Measurements from ENCODE around the gene MAML3.
"Not testable (repeated sequence)": the region's sequence is repeated elsewhere in the genome, so short reads cannot be mapped to it uniquely, and the experiment has no call there.

The MAML3 gene

DNA sequence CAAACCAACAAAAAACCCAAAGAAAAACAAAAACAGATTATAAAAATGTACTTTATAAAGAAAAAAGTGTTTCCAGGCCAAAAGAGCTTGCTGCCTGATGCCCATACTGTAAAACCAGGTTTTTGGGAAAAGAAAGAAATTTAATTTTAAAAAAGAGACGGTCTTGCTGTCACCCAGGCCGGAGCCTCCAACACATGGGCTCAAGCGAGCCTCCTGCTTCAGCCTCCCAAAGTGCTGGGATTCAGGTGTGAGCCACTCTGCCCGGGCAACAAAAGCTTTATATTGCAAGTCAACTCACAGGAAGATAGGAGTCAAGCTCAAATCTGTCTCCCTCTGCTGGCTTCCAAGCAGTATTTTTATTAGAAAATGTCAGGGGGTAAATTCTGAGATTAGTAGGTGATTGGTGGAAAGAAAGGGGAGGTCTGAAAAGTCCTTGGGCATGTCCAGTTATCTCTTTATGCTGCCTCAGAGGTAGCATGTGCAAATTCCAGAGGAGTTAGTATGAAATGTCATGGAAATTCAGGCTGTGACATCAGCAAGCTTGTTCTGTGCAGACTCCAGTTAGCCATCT lies 449.0 kb downstream of the MAML3 start:
- Histone ChIP-seq H3K36me3 (ENCODE audit: control insufficient read depth, insufficient read depth, low read length) (no peaks in the 10 kb centered on the region), H3K4me2 (ENCODE audit: low read length) (no peak overlapping the region), H3K9me3 (ENCODE audit: control insufficient read depth, low read length) (no peaks in the 10 kb centered on the region), H2AFZ (no peak overlapping the region), H3K4me1 (no peaks in the 10 kb centered on the region), H3K9ac (no peak overlapping the region), H3K27me3 (ENCODE audit: control insufficient read depth, insufficient read depth, low read length) (no peaks in the 10 kb centered on the region), H3K27ac (no peak overlapping the region), H3K4me3 (ENCODE audit: low read depth, low read length) (no peak overlapping the region), H3K79me2 (no peaks in the 10 kb centered on the region)
- TF ChIP-seq, protein P1, sequence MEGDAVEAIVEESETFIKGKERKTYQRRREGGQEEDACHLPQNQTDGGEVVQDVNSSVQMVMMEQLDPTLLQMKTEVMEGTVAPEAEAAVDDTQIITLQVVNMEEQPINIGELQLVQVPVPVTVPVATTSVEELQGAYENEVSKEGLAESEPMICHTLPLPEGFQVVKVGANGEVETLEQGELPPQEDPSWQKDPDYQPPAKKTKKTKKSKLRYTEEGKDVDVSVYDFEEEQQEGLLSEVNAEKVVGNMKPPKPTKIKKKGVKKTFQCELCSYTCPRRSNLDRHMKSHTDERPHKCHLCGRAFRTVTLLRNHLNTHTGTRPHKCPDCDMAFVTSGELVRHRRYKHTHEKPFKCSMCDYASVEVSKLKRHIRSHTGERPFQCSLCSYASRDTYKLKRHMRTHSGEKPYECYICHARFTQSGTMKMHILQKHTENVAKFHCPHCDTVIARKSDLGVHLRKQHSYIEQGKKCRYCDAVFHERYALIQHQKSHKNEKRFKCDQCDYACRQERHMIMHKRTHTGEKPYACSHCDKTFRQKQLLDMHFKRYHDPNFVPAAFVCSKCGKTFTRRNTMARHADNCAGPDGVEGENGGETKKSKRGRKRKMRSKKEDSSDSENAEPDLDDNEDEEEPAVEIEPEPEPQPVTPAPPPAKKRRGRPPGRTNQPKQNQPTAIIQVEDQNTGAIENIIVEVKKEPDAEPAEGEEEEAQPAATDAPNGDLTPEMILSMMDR (IDR thresholded peaks at IDR 0.05): no peak

DNA sequence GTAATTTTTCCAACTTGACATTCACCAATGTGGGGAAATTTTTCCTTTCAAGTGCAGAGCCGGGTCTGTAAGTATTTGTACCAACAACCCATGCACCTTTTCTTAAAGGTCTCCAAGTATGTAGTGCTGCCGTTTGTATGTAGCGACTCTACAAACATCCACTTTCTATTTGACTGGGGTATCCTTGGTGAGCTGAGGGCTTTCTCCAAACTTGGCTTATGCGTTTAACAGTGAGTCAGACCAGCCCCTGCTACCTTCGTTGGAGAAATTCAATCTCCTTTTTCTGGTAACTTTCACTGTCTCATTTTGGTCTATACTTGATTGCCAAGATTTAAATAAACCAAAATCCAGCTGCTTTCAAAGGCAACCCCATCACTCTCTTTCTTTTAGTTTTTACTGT lies 453.4 kb downstream of the MAML3 start:
- Histone ChIP-seq H3K4me3 (ENCODE audit: low read depth, low read length) (no peak overlapping the region), H3K4me2 (ENCODE audit: low read length) (no peak overlapping the region), H3K36me3 (ENCODE audit: control insufficient read depth, insufficient read depth, low read length) (no peaks in the 10 kb centered on the region), H3K79me2 (no peaks in the 10 kb centered on the region), H3K9me3 (ENCODE audit: control insufficient read depth, low read length) (no peaks in the 10 kb centered on the region), H3K27ac (no peak overlapping the region), H3K27me3 (ENCODE audit: control insufficient read depth, insufficient read depth, low read length) (no peaks in the 10 kb centered on the region), H3K4me1 (no peaks in the 10 kb centered on the region), H3K9ac (no peak overlapping the region), H2AFZ (no peak overlapping the region)
- TF ChIP-seq, protein P1 (IDR thresholded peaks at IDR 0.05): no peak

DNA sequence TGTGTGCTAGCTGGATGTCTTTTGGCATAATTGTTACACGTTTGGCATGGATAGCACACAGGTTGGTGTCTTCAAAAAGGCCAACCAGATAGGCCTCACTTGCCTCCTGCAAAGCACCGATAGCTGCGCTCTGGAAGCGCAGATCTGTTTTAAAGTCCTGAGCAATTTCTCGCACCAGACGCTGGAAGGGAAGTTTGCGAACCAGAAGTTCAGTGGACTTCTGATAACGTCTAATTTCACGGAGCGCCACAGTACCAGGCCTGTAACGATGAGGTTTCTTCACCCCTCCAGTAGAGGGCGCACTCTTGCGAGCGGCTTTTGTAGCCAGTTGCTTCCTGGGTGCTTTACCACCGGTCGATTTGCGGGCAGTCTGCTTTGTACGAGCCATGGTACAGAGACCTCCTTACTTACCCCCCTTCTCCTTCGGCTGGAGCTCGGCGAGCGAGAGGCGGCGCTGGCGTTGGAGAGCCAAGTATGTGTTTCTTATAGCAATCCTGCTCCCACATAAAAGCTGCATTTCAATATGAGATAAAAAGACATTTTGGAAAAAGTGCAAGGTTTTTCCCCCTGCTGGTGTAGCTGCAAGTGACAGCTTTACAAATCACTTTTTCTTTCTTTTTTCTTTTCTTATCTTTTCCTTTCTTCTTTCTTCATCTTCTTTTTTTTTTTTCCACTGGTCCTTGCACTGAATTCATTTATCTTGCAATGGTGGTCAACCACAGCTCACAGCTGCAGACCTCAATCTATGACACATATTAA lies 455.6 kb downstream of the MAML3 start:
- H3K27ac ChIP-seq; H3K79me2 ChIP-seq; H3K4me1 ChIP-seq; H3K9me3 ChIP-seq (ENCODE audit: control insufficient read depth, low read length); H2AFZ ChIP-seq; H3K27me3 ChIP-seq (ENCODE audit: control insufficient read depth, insufficient read depth, low read length); H3K4me2 ChIP-seq (ENCODE audit: low read length); H3K36me3 ChIP-seq (ENCODE audit: control insufficient read depth, insufficient read depth, low read length); H3K9ac ChIP-seq; H3K4me3 ChIP-seq (ENCODE audit: low read depth, low read length): not testable (repeated sequence)

DNA sequence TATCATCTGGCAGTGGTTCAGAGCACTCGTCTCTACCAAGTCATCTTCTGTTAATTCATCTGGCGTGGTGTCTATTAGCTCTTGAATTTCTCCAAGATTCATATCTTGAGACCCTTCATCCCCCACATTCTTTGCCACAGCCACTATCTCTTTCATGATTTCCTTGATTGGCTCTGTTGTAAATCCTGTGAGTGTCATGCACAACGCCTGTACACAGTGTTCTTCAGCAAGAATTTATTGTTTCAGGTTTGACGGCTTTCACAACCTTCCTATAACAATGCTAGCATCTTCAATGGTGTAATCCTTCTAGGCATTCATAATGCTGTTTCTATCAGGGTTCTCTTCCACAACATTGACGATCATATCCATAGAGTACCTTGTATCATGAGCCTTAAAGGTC lies 457.5 kb downstream of the MAML3 start:
- H3K27me3 ChIP-seq (ENCODE audit: control insufficient read depth, insufficient read depth, low read length): no peaks in the 10 kb centered on the region
- no peak overlapping the region for H3K4me2 ChIP-seq (ENCODE audit: low read length)
- H2AFZ ChIP-seq: no peak overlapping the region
- H3K4me1 ChIP-seq: no peaks in the 10 kb centered on the region
- no peaks in the 10 kb centered on the region for H3K79me2 ChIP-seq
- H3K27ac ChIP-seq: no peak overlapping the region
- no peak overlapping the region for H3K4me3 ChIP-seq (ENCODE audit: low read depth, low read length)
- no peak overlapping the region for H3K9ac ChIP-seq
- TF ChIP-seq, protein P1 (IDR thresholded peaks at IDR 0.05): no peak
- no peaks in the 10 kb centered on the region for H3K9me3 ChIP-seq (ENCODE audit: control insufficient read depth, low read length)
- H3K36me3 ChIP-seq (ENCODE audit: control insufficient read depth, insufficient read depth, low read length): no peaks in the 10 kb centered on the region

DNA sequence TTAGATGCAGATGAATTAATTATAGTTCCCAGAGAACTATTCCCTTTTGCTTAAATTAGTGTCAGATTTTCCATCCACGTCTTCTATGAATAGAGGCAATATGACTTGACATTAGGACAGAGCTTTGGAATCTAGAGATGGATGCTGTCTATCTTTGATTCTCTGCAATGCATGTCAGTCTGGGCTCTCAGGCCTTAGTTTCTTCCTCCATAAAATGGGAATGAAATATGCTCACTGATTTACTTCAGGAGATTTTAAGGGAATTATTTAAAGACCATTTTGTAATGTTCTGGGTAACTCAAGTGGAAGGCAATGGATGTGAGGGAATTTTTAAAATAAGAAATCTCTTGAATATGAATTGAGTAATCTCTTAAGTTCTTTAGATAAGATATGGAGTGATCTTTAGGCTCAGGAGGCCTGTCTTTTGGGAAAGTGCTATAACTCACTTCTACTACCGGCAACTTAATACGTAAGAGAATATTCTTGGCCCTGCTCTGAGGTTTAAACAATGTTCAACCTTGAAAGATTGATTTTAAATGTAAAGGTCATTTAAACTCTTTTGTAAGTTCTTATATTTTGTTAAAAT lies 459.4 kb downstream of the MAML3 start:
- TF ChIP-seq, protein P1 (IDR thresholded peaks at IDR 0.05): no peak
- no peaks in the 10 kb centered on the region for H3K9me3 ChIP-seq (ENCODE audit: control insufficient read depth, low read length)
- H3K4me3 ChIP-seq (ENCODE audit: low read depth, low read length): no peak overlapping the region
- H3K79me2 ChIP-seq: no peaks in the 10 kb centered on the region
- no peaks in the 10 kb centered on the region for H3K27me3 ChIP-seq (ENCODE audit: control insufficient read depth, insufficient read depth, low read length)
- no peaks in the 10 kb centered on the region for H3K4me1 ChIP-seq
- no peaks in the 10 kb centered on the region for H3K36me3 ChIP-seq (ENCODE audit: control insufficient read depth, insufficient read depth, low read length)
- H3K9ac ChIP-seq: no peak overlapping the region
- H2AFZ ChIP-seq: no peak overlapping the region
- no peak overlapping the region for H3K4me2 ChIP-seq (ENCODE audit: low read length)
- no peak overlapping the region for H3K27ac ChIP-seq
